ENCODE measurements around the gene MAN1C1. TPM values are rescaled to one million over a fixed set of nuclear protein-coding genes. Genes with fewer than 3 reads are reported as not detected.
"Not testable (repeated sequence)": the region's sequence is repeated elsewhere in the genome, so short reads cannot be mapped to it uniquely, and the experiment has no call there.

Gene MAN1C1
- total RNA-seq, 1 donor from 2014 or later, result 0.79 TPM

- DNase-seq (ENCODE audit: low read depth, low spot score), result no peak
Measured at GRCh38 chr1:25714372-25714931, 97.9 kb downstream of the MAN1C1 start.

- no peak for DNase-seq (ENCODE audit: low read depth, low spot score)
Measured at GRCh38 chr1:25715888-25716287, 99.3 kb downstream of the MAN1C1 start.

- no peak for DNase-seq (ENCODE audit: low read depth, low spot score)
Measured at GRCh38 chr1:25716320-25716719, 99.7 kb downstream of the MAN1C1 start.

GRCh38 chr1:25718732-25719131 is 102.1 kb downstream of the MAN1C1 start:
- no peak for DNase-seq (ENCODE audit: low read depth, low spot score)

GRCh38 chr1:25720624-25721023 is 104.0 kb downstream of the MAN1C1 start:
- DNase-seq (ENCODE audit: low read depth, low spot score), result no peak

GRCh38 chr1:25723250-25723880 is 106.8 kb downstream of the MAN1C1 start:
- DNase-seq (ENCODE audit: low read depth, low spot score), result no peak

GRCh38 chr1:25724201-25724600 is 107.6 kb downstream of the MAN1C1 start:
- DNase-seq (ENCODE audit: low read depth, low spot score), result no peak

GRCh38 chr1:25724966-25725365 is 108.4 kb downstream of the MAN1C1 start:
- DNase-seq (ENCODE audit: low read depth, low spot score), result no peak

- DNase-seq (ENCODE audit: low read depth, low spot score), result no peak
Measured at GRCh38 chr1:25725482-25725881, 108.9 kb downstream of the MAN1C1 start.

GRCh38 chr1:25727088-25727487 is 110.5 kb downstream of the MAN1C1 start:
- DNase-seq (ENCODE audit: low read depth, low spot score), result no peak

GRCh38 chr1:25727635-25728286 is 111.2 kb downstream of the MAN1C1 start:
- no peak for DNase-seq (ENCODE audit: low read depth, low spot score)

GRCh38 chr1:25728301-25728935 is 111.8 kb downstream of the MAN1C1 start:
- DNase-seq (ENCODE audit: low read depth, low spot score), result no peak

GRCh38 chr1:25729045-25729444 is 112.5 kb downstream of the MAN1C1 start:
- no peak for DNase-seq (ENCODE audit: low read depth, low spot score)

GRCh38 chr1:25729790-25730644 is 113.4 kb downstream of the MAN1C1 start:
- DNase-seq (ENCODE audit: low read depth, low spot score), result peak; percentile 19

GRCh38 chr1:25731148-25731547 is 114.6 kb downstream of the MAN1C1 start:
- DNase-seq (ENCODE audit: low read depth, low spot score), result no peak

- DNase-seq (ENCODE audit: low read depth, low spot score), result no peak
Measured at GRCh38 chr1:25731626-25732370, 115.2 kb downstream of the MAN1C1 start.

- DNase-seq (ENCODE audit: low read depth, low spot score), result no peak
Measured at GRCh38 chr1:25732821-25733220, 116.2 kb downstream of the MAN1C1 start.

GRCh38 chr1:25733271-25733670 is 116.7 kb downstream of the MAN1C1 start:
- no peak for DNase-seq (ENCODE audit: low read depth, low spot score)

- DNase-seq (ENCODE audit: low read depth, low spot score), result not testable (repeated sequence)
Measured at GRCh38 chr1:25734991-25735390, 118.4 kb downstream of the MAN1C1 start.

- no peak for DNase-seq (ENCODE audit: low read depth, low spot score)
Measured at GRCh38 chr1:25735956-25736529, 119.5 kb downstream of the MAN1C1 start.
